SH-SY5Y (cell line): Measurements from ENCODE around the gene SMC1B.

Source experiments
- GATA2 ChIP-seq: IDR thresholded peaks from 2 replicates; pipeline ENCODE4 v1.6.1; 2011; ENCODE audit warnings: mild to moderate bottlenecking, low read depth, low read length
- GATA3 ChIP-seq: IDR thresholded peaks from 2 replicates; pipeline ENCODE4 v1.6.1; 2011; ENCODE audit warnings: low read depth, mild to moderate bottlenecking, low read length, moderate library complexity

SMC1B gene

GRCh38 chr22:45450921-45451651 is 37.7 kb upstream of the SMC1B start:
- no peak for TF ChIP-seq GATA2
- no peak for TF ChIP-seq GATA3

DNA sequence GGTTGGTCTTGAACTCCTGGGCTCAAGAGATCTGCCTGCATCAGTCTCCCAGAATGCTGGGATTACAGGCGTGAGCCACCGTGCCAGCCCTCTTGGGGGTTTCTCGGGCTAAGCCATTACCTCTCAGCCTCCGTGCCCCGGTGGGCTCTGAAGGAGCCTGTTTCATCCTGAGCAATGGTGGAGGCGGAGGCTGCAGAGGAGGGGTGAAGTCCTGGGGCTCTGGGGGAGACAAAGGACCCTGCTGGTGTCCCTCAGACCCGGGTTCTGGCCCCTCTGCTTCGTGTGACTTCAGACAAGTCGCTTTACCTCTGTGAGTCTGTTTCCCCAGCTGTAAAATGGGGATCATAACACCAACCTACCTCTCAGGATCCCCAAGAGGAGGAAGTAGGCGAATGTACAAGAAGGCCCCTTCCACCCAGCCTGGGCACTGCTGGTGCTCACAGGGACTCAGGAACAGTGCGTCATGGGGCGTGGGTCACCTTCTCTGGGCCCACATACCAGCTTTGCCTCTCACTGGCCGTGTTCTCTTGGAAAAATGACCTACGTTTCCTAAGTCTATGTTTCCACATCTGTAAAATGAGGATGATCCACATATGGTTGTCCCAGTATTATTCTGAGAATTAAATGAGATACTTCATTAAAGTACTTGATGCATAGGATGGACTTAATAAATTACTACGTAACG is 36.8 kb upstream of the SMC1B start:
- TF ChIP-seq GATA3 (no peak), GATA2 (no peak)

DNA sequence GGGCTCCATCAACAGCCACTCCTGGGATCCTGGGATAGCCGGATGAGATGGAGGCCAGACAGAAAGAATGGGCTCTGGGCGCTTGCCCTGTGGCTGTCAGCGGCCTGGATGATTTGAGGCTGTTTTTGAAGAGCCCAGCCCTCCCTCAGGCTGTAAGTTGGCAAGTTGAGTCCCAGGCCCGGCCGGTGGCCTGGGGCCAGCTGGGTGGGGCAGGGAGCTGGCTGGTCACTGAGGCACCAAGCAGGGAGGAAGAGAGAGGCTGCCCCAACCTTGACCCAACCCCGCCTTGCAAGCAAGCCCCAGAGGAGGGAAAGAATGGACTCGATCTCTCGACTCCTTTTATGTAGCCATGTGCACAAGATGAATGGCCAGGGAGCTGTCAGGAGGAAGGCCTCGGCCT is 35.0 kb upstream of the SMC1B start:
- TF ChIP-seq GATA2, result no peak
- no peak for TF ChIP-seq GATA3

GRCh38 chr22:45446216-45446615 is 32.8 kb upstream of the SMC1B start:
- TF ChIP-seq GATA2 (no peak), GATA3 (no peak)

DNA sequence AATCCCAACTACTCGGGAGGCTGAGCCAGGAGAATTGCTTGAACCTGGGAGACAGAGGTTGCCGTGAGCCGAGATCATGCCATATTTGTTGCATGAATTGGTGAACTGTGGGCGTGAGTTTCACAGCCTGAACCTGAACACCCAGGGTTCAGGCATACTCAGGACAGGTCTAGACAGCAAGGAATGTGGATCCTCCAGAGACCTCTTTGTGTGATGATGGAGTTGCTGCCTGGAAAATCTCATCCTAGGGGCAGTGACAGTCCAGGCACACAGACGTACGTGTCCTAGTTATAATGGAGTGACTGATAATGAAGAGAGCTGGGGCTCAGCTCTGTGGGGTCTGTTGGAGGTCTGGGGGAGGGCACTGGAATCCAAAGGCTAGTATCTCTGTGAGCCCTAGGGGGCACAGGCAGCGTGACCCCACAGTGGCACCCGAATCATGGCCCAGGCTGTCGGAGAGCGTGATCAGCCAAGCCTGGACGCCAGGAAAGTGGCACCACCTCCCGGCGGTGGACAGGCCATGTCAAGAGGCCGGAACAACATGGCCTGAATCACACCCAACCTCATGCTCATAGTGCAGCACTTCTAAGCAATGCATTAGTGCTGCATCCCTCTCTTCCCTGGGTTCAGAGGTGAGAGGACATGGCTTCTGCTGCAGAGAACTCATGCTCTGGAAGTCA is 31.8 kb upstream of the SMC1B start:
- TF ChIP-seq GATA3, result no peak
- TF ChIP-seq GATA2, result no peak

GRCh38 chr22:45444168-45444567 is 30.8 kb upstream of the SMC1B start:
- TF ChIP-seq GATA2 (no peak), GATA3 (no peak)

DNA sequence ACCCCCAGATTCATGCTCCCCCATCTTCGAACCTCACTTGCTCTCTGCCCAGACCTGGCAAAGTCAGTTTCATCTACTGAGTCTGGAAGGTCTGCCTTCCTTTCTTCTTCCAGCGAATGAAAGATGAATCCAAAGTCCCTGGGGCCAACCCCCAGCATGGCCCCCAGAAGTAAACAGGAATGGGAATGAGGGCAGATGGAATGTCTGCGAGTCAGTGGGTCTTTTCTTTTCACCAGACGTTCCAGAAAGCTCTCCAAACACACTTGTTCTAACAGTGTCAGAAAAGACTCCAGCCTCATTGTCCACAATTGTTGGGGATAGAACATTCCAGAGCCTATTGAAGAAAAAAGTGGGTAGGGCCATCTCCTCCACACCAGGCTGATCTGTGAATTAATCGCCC is 28.7 kb upstream of the SMC1B start:
- TF ChIP-seq GATA2 (no peak), GATA3 (no peak)

GRCh38 chr22:45441138-45441537 is 27.7 kb upstream of the SMC1B start:
- TF ChIP-seq GATA2 (no peak), GATA3 (no peak)

DNA sequence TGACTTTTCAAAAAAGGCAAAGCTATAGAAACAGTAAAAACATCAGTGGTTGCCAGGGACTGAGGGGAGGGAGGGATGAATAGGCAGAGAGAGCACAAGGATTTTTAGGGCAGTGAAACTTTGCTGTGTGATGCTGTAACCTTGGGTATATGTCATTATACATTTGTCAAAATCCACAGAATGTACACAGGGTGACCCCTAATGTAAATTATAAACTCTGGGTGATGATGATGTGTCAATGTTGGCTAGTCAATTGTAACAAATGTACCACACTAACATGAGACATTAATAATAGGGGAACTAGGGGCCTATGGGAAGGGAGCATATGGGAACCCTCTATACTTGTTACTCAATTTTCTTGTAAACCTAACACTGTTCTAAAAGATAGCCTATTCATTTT is 24.9 kb upstream of the SMC1B start:
- TF ChIP-seq GATA3 (no peak), GATA2 (no peak)

GRCh38 chr22:45435544-45436139 is 22.2 kb upstream of the SMC1B start:
- TF ChIP-seq GATA2, result no peak
- no peak for TF ChIP-seq GATA3

DNA sequence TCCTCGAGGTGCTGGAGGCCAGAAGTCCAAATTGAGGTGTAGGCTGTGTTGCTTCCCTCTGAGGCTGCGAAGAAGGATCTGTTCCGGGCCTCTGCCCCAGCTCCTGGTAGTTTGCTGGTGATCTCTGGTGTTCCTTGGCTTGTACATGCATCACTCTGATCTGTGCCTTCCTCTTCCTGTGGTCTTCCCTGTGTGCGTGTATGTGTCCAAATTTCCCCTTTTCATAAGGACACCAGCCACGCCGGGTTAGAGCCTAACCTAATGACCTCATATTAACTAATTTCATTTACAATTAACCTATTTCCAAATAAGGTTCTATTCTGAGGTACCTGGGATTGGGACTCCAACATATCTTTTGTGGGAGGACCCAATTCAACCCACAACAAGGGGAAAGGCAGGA is 21.6 kb upstream of the SMC1B start:
- no peak for TF ChIP-seq GATA3
- no peak for TF ChIP-seq GATA2

GRCh38 chr22:45430871-45431270 is 17.5 kb upstream of the SMC1B start:
- no peak for TF ChIP-seq GATA2
- TF ChIP-seq GATA3, result no peak

GRCh38 chr22:45429981-45430775 is 16.8 kb upstream of the SMC1B start:
- TF ChIP-seq GATA2 (no peak), GATA3 (no peak)

DNA sequence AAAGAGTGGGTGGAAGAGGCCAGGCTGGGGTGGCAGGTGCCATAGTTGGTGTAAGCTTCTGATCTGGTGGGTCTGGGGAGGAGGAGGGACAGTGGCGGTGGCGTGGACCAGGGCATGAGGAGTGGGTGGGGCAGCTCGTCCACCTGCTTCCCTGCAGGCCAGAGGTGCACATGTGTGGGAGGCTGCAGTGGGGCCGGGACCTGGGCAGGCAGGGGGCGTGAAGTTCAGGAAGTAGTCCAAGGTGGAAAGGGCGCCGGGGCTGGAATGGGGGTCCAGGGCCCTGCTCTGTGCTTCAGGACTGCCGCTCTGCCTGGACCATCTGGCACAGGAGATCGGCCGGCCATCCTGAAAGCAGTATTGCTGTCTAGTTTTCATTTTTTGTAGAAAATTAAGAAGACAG is 16.0 kb upstream of the SMC1B start:
- TF ChIP-seq GATA3 (no peak), GATA2 (no peak)
